MCF 10A (cell line): ENCODE data around the gene PTPRN2. TPM values are rescaled to one million over a fixed set of nuclear protein-coding genes. Genes with fewer than 3 reads are reported as not detected.

ENCODE experiments used
- BruUV-seq: library from RNA; stranded (reverse); fragments of 400-500 nt; replicated peaks from 2 replicates; lab custom pipeline; 2021; lab: Mats Ljungman, UMichigan
- CTCF ChIA-PET: fragments of 300-600 bp; sonication (Branson Sonifier 250); formaldehyde crosslinking; extraction: SDS; loops from one replicate; lab custom pipeline; 2021; ENCODE audit warnings: antibody characterized with exemption, inconsistent platforms; lab: Yijun Ruan, JAX
- POLR2A ChIA-PET: fragments of 300-600, 350-650 bp; sonication (Branson Sonifier 250); formaldehyde crosslinking; extraction: SDS; loops from one replicate; lab custom pipeline; 2020; ENCODE audit warnings: antibody characterized with exemption, inconsistent platforms; lab: Yijun Ruan, JAX
- DNase-seq: peaks from one replicate; pipeline ENCODE4 v3.0.0-alpha.2; 2018; ENCODE audit not compliant: unreplicated experiment
- H3K27ac Mint-ChIP-seq: one replicate; pipeline ENCODE4 v1.8.0; 2022; ENCODE audit warnings: mild to moderate bottlenecking, low read depth, mixed read lengths; ENCODE audit not compliant: unreplicated experiment
- H3K27me3 Mint-ChIP-seq: one replicate; pipeline ENCODE4 v1.8.0; 2022; ENCODE audit warnings: mixed read lengths; ENCODE audit not compliant: insufficient read depth, unreplicated experiment
- H3K36me3 Mint-ChIP-seq: one replicate; pipeline ENCODE4 v1.8.0; 2022; ENCODE audit warnings: mild to moderate bottlenecking, moderate library complexity, mixed read lengths; ENCODE audit not compliant: insufficient read depth, unreplicated experiment
- H3K4me1 Mint-ChIP-seq: one replicate; pipeline ENCODE4 v1.8.0; 2022; ENCODE audit warnings: mixed read lengths; ENCODE audit not compliant: insufficient read depth, unreplicated experiment
- H3K4me3 Mint-ChIP-seq: one replicate; pipeline ENCODE4 v1.8.0; 2022; ENCODE audit warnings: mild to moderate bottlenecking, moderate library complexity, mixed read lengths; ENCODE audit not compliant: unreplicated experiment
- H3K9me3 Mint-ChIP-seq: one replicate; pipeline ENCODE4 v1.8.0; 2022; ENCODE audit warnings: mixed read lengths; ENCODE audit not compliant: unreplicated experiment
- intact Hi-C: fragments of 100-400 bp; cut with micrococcal nuclease; formaldehyde crosslinking; loops from 2 replicates; pipeline ENCODE4 v1.14.1; 2022
- total RNA-seq: library from RNA; stranded (reverse); gene quantifications from 2 replicates; pipeline ENCODE4 v1.2.3, GENCODE V29; 2022
- TF ChIP-seq, protein P1 (sequence below): fragments of 200-600 bp; IDR thresholded peaks from one replicate; pipeline ENCODE4 v1.8.0; 2022; ENCODE audit warnings: antibody characterized with exemption, mild to moderate bottlenecking; ENCODE audit not compliant: unreplicated experiment

Gene PTPRN2
- total RNA-seq, 1 experiment from 2014 or later = 4.5 TPM

GRCh38 chr7:157994319-157994718 lies 593.3 kb downstream of the PTPRN2 start:
- DNase-seq = no peak
- H3K27ac Mint-ChIP-seq = no peak overlapping the region
- intact Hi-C loops = no loop called here
- peaks cover 15% of the 10 kb centered on the region for H3K36me3 Mint-ChIP-seq
- CTCF ChIA-PET = interaction anchor here (1.1 kb wide), 1 partner anchor 360 kb away, joined by 4 read pairs; no protein-coding TSS in a partner anchor
- TF ChIP-seq, protein P1, sequence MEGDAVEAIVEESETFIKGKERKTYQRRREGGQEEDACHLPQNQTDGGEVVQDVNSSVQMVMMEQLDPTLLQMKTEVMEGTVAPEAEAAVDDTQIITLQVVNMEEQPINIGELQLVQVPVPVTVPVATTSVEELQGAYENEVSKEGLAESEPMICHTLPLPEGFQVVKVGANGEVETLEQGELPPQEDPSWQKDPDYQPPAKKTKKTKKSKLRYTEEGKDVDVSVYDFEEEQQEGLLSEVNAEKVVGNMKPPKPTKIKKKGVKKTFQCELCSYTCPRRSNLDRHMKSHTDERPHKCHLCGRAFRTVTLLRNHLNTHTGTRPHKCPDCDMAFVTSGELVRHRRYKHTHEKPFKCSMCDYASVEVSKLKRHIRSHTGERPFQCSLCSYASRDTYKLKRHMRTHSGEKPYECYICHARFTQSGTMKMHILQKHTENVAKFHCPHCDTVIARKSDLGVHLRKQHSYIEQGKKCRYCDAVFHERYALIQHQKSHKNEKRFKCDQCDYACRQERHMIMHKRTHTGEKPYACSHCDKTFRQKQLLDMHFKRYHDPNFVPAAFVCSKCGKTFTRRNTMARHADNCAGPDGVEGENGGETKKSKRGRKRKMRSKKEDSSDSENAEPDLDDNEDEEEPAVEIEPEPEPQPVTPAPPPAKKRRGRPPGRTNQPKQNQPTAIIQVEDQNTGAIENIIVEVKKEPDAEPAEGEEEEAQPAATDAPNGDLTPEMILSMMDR = no peak
- H3K27me3 Mint-ChIP-seq = no peaks in the 10 kb centered on the region
- no peaks in the 10 kb centered on the region for H3K9me3 Mint-ChIP-seq
- H3K4me3 Mint-ChIP-seq = no peak overlapping the region
- no peaks in the 10 kb centered on the region for H3K4me1 Mint-ChIP-seq
- BruUV-seq = no TSS peak
- POLR2A ChIA-PET = no interaction called here

DNA sequence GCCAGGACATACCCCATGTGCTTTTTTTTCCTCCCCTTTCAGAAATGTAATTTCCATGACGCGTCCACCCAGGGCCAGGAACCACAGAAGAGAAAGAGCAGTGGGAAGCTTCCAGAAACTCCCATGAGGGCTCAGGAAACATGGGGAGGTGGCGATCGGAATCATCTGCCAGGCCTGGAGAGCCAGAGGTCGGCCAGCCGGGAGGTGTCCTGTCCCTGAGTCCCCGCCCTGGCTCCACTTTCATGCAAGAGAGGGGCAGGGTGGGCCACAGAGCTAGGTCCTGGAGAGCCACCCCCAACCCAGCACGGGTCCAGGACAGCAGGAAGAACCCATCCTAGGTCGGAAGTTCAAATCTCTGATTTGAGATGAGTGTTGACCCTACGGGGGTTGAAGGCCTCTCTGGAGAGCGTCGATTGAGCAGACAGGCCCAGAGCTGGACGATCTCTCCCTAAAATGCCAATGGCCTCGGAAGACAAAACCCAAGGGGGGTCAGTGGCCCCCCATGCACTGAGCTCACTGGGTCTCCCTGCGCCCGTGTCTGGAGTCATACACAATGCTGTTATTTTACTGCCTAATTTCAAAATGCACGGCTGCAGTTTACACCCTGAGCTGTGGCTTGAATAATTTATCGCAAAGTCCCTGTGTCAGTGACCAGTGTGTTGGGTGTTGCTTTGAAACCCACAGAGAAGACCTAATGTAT lies 594.1 kb downstream of the PTPRN2 start:
- POLR2A ChIA-PET = interaction anchor here (0.7 kb wide), 1 partner anchor 114 kb away, joined by 3 read pairs; no protein-coding TSS in a partner anchor
- Mint-ChIP-seq H3K4me3 (no peak overlapping the region), H3K36me3 (peaks cover 12% of the 10 kb centered on the region), H3K27me3 (no peaks in the 10 kb centered on the region), H3K4me1 (no peaks in the 10 kb centered on the region), H3K27ac (no peak overlapping the region), H3K9me3 (no peaks in the 10 kb centered on the region)
- CTCF ChIA-PET = interaction anchor here (1.1 kb wide), 1 partner anchor 360 kb away, joined by 4 read pairs; no protein-coding TSS in a partner anchor
- no peak for DNase-seq
- BruUV-seq = no TSS peak
- TF ChIP-seq, protein P1 = no peak
- intact Hi-C loops = no loop called here

GRCh38 chr7:157992511-157993160 lies 595.0 kb downstream of the PTPRN2 start:
- no peak overlapping the region for H3K27ac Mint-ChIP-seq
- intact Hi-C loops = no loop called here
- peaks cover 18% of the 10 kb centered on the region for H3K36me3 Mint-ChIP-seq
- no peaks in the 10 kb centered on the region for H3K4me1 Mint-ChIP-seq
- no peaks in the 10 kb centered on the region for H3K9me3 Mint-ChIP-seq
- no peak overlapping the region for H3K4me3 Mint-ChIP-seq
- ChIA-PET CTCF (no interaction called here), POLR2A (no interaction called here)
- TF ChIP-seq, protein P1 = no peak
- no peaks in the 10 kb centered on the region for H3K27me3 Mint-ChIP-seq
- no TSS peak for BruUV-seq
- no peak for DNase-seq

- intact Hi-C loops = no loop called here
- BruUV-seq = no TSS peak
These were observed 595.9 kb downstream of the PTPRN2 start for GRCh38 chr7:157991761-157992160.

More at GRCh38 chr7:157991761-157992160, 595.9 kb downstream of the PTPRN2 start:
- H3K27ac Mint-ChIP-seq = no peak overlapping the region
- H3K36me3 Mint-ChIP-seq = peaks cover 18% of the 10 kb centered on the region
- ChIA-PET POLR2A (no interaction called here), CTCF (no interaction called here)
- TF ChIP-seq, protein P1 = no peak
- no peaks in the 10 kb centered on the region for H3K27me3 Mint-ChIP-seq
- H3K4me1 Mint-ChIP-seq = no peaks in the 10 kb centered on the region
- no peaks in the 10 kb centered on the region for H3K9me3 Mint-ChIP-seq
- no peak overlapping the region for H3K4me3 Mint-ChIP-seq
- DNase-seq = no peak
